H1 (cell line): ENCODE data around the gene ZDHHC11B. TPM values are rescaled to one million over a fixed set of nuclear protein-coding genes. Genes with fewer than 3 reads are reported as not detected.

ENCODE experiments used
- CHD7 ChIP-seq: fragments of 300-600 bp; sonication (generic); IDR thresholded peaks from 2 replicates; pipeline ENCODE4 v1.7.1; 2012; ENCODE audit warnings: low read length, moderate library complexity, mild to moderate bottlenecking, inconsistent platforms; ENCODE audit not compliant: insufficient replicate concordance
- ZNF274 ChIP-seq: IDR thresholded peaks from 2 replicates; pipeline ENCODE4 v1.7.0; 2012; ENCODE audit warnings: low read length, borderline replicate concordance; ENCODE audit errors: extremely low read depth
- polyA plus RNA-seq, 7 experiments: library from polyadenylated mRNA; depleted of rRNA in 3 of 7; stranded (reverse) in 5 of 7; unstranded in 2 of 7; fragments of >200 nt in 5 of 7; fragments of 200-250 nt in 2 of 7; gene quantifications; 1 replicate in 5 of 7; 2 replicates in 1 of 7; 4 replicates in 1 of 7; pipeline versions ENCODE4 v1.2.1 to v1.2.3, GENCODE V29; 2011 to 2013; ENCODE audit warnings: missing spikeins in 2 of 7, mixed read lengths in 2 of 7
- total RNA-seq: library from RNA; stranded (reverse); fragmentation: NEBNext Ultra II Directional; extraction: Animal tissue kit (Norgen Biotek cat#: 25700); gene quantifications from 2 replicates; pipeline ENCODE4 v1.2.1, GENCODE V29; 2021

The ZDHHC11B gene
- total and polyA plus RNA-seq, 2 of the 8 experiments (the other 6 are each of a cell fraction or from before 2014, with no cell fraction given), result 0.29 to 2.5 TPM

- TF ChIP-seq CHD7 (no peak), ZNF274 (no peak)
- TF ChIP-seq, all 59 proteins: peak for 0
These were observed 35.7 kb upstream of the ZDHHC11B start (continued) for GRCh38 chr5:820245-820644.
